ENCODE measurements around the gene SLC12A3. TPM values are rescaled to one million over a fixed set of nuclear protein-coding genes. Genes with fewer than 3 reads are reported as not detected.

The SLC12A3 gene
- total and polyA plus RNA-seq, 2 of the 4 experiments (the other 2 are of a cell fraction), result not detected

DNA sequence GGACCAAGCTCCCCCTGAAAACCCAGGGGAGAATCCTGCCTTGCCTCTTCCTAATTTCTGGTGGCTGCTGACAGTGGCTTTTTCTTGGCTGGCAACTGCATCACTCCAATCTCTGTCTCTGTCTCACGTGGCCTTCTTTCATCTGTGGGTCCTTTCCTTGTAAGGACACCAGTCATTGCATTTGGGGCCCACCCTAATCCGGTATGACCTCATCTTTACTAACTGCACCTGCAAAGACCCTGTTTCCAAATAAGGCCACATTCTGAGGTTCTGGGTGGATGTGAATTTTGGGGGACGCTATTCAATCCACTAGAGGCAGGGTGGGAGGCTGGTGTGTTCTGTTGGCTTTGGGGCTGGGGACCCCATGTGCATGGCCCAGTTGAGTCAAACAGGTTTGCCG is 11.0 kb downstream of the SLC12A3 start:
- no peak overlapping the region for H3K9ac ChIP-seq (ENCODE audit: low read depth, low read length)
- H3K4ac ChIP-seq (ENCODE audit: low read depth, low read length), result no peak overlapping the region
- no peaks in the 10 kb centered on the region; the same call in 1 of the 2 replicates for H3K9me1 ChIP-seq (ENCODE audit: insufficient read depth, low read length)
- dilution Hi-C loops (cut with HindIII; ENCODE audit: low sequenced_read_pairs, unreplicated experiment) (no loop called here), in situ Hi-C loops (cut with MboI; ENCODE audit: low sequenced_read_pairs) (no loop called here), intact Hi-C loops (cut with micrococcal nuclease) (no loop called here)
- H3K27ac ChIP-seq (ENCODE audit: insufficient read depth, low read length), result no peak overlapping the region
- H3K4me3 ChIP-seq (ENCODE audit: insufficient read depth, low read depth, low read length), result no peak overlapping the region
- no peak overlapping the region for H3K56ac ChIP-seq (ENCODE audit: extremely low read depth, insufficient read depth, low read length)
- H2BK20ac ChIP-seq (ENCODE audit: low read depth, low read length), result no peak overlapping the region
- H2AK5ac ChIP-seq (ENCODE audit: low read depth, low read length), result no peak overlapping the region
- no peak overlapping the region for H2BK15ac ChIP-seq (ENCODE audit: low read depth, low read length)
- H3K27me3 ChIP-seq (ENCODE audit: control insufficient read depth, insufficient read depth, low read length), result peaks cover 13% of the 10 kb centered on the region; the same call in 1 of the 2 replicates
- no peaks in the 10 kb centered on the region for H4K20me1 ChIP-seq (ENCODE audit: insufficient read depth, low read length)
- WGBS, 2 experiments (ENCODE audit: extremely low coverage in 2 of 2, insufficient read length in 1 of 2), result 100% methylated on average over 1 of the region's 4 CpGs; no CpG with 5 or more reads in 1 of the 2 experiments
- no peak overlapping the region for H2AK9ac ChIP-seq (replicated peaks; ENCODE audit: low read depth, low read length, poor library complexity)
- CTCF ChIA-PET, result no interaction called here
- no peak overlapping the region for H2AFZ ChIP-seq (replicated peaks; ENCODE audit: low read length, poor library complexity)
- no peak overlapping the region for H2BK5ac ChIP-seq (ENCODE audit: low read depth, low read length, poor library complexity, severe bottlenecking)
- no peaks in the 10 kb centered on the region for H3K79me1 ChIP-seq (ENCODE audit: low read depth in 1 of 2, low read length in 2 of 2)
- no peaks in the 10 kb centered on the region for H3K36me3 ChIP-seq (ENCODE audit: control insufficient read depth, insufficient read depth, low read length)
- DNase-seq (no peak), ATAC-seq (ENCODE audit: low read depth) (no peak)
- no peak overlapping the region for H3K23ac ChIP-seq (ENCODE audit: low read depth, low read length)
- H3K9me3 ChIP-seq (ENCODE audit: control insufficient read depth, insufficient read depth, low read length), result no peaks in the 10 kb centered on the region
- no peak overlapping the region for H3K14ac ChIP-seq (replicated peaks; ENCODE audit: low read depth, low read length)
- no peaks in the 10 kb centered on the region for H3K4me1 ChIP-seq (ENCODE audit: control insufficient read depth, insufficient read depth, low read length)
- H4K8ac ChIP-seq (ENCODE audit: low read depth in 2 of 2, low read length in 2 of 2), result no peak overlapping the region
- no peak overlapping the region for H3K18ac ChIP-seq (ENCODE audit: low read depth, low read length)
- no peak overlapping the region for H4K5ac ChIP-seq (ENCODE audit: low read depth, low read length)
- no TSS peak for BruUV-seq (replicated peaks)
- no peak for TF ChIP-seq MAZ (IDR thresholded peaks at IDR 0.05; ENCODE audit: borderline replicate concordance, low read depth, low read length)
- no peak overlapping the region for H4K91ac ChIP-seq (ENCODE audit: insufficient read depth, low read depth, low read length)
- H2BK120ac ChIP-seq (ENCODE audit: low read depth, low read length), result no peak overlapping the region
- POLR2A ChIA-PET (ENCODE audit: unreplicated experiment), result no interaction called here
- no peak overlapping the region for H3K4me2 ChIP-seq (ENCODE audit: low read depth, low read length)
